Lung microvascular endothelial cell (primary cell): ENCODE results near the gene MRPL39. TPM values are rescaled to one million over a fixed set of nuclear protein-coding genes. Genes with fewer than 3 reads are reported as not detected.

Experiments used
- DNase-seq, 2 donors: peaks; one replicate each; pipeline versions ENCODE4 v3.0.0 to v3.0.0-alpha.2; 2010; ENCODE audit warnings: low read depth in 2 of 2
- total RNA-seq: library from RNA; depleted of rRNA; stranded (reverse); fragments of >200 nt; gene quantifications from 2 replicates; pipeline ENCODE4 v1.2.1, GENCODE V29; 2014

The MRPL39 gene
- total RNA-seq, 1 donor from 2014 or later, result 23.4 TPM

DNA sequence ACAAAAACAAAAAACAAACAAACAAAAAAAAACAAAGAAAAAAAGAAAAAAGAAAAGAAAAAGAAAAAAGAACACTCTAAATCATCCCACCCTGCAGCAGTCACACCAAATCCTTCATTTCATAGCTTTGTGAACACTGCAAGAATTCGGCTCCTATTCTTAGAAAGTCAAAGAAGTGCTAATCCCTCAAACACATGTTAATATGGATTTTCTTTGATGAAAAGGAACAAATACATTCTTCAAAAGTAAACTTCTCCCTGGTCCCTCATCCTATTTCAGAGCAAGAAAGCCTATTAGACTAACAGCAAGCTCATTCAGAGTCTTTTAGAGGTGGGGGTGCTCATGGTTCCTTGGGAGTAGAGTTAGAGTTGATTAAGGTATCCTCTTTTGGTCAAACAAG is 7.2 kb upstream of the MRPL39 start:
- DNase-seq, result no peak

GRCh38 chr21:25608044-25608737 is 910 bp upstream of the MRPL39 start:
- DNase-seq, result peak; percentile 85 to 87

DNA sequence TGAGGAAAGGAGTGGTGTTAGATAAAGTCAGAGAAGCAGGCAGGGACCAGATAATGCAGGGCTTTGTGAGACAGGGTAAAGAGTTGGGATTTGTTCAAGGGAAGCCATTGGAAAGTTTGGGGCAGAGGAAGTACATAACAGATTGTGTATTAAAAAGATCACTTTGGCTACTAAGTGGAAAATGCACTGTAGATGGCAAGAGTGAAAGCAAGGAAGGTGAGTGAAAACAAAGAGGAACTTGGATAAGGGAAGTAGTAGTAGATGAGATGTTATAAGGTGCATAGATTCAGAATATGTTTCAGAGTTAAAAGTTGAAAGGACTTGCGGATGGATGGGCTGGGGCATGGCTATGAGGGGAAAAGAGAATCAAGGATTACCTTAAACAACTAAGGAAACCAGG is 17.4 kb downstream of the MRPL39 start:
- DNase-seq, result no peak

GRCh38 chr21:25586791-25587190 is 20.5 kb downstream of the MRPL39 start:
- DNase-seq, result no peak

- no peak for DNase-seq
These were observed 21.0 kb downstream of the MRPL39 start for GRCh38 chr21:25586326-25586725.

DNA sequence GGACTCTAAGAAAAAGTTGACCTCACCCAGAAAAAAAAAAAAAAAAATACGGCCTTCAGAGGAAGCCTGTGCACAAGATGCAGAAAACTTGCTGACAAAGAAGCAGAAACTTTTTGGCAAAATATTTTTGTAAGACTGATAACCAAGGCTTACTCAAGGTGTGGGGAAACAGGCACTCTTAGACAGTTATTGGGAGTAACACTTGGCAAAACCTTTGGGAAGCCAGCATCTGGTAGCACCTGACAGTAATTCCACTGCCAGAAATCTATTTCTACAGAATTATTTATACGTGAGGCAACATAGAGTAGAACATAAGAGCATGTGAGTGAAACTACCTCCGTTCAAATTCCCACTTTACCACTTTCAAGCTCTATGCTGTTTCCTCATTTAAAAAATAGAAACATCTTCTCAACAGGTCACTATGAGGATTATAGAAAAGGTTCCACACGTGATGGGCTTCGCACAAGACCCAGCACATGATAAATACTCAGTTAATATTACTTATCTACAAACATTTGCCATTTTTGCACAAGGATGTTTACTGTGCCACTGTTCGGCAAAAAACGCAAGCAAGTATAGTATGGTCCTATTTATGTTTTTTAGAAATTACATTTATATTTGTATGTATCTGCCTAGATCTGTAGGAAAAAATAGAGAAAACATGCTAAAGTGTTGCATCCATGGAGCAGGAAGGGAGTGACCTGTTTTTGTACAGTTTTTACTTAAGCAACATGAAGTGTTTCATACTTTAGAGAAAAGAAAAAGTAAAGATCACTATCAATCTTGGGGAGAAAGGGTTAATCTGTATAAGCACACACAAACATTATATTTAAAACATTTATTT is 22.2 kb downstream of the MRPL39 start:
- no peak for DNase-seq

DNA sequence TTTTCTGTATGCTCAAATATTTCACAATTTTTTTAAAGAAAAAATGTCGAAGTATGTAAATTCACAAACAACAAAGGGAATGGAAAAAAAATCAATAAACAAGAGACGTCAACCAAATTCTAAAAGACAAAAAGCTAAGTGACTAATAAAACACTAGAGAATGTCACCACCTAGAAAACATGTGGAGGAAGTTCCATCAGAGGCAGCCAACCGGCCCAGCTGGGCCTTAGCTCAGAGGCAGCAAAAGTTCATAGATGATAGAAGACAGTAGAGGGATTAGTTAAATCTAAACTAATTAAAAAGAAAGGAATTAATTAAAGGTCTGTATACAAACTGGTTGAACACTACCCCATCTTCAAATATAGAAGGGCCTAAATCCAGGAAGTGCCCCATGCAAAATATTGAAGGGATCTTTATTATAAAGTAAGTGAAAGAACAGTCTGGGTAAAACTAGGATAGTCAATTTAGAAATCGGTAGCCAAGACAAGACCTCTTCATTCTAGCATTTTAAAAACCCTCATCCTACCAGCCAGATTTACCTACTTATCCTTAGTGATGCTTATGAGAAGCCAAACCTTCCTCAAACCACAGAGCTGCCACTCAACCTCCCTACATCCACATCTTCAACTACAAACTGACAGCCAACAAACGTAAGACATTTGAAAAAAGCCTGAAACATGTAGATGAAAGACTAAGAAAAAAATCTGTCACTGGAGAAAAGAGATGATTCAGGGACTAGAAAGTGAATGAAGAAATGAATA is 23.7 kb downstream of the MRPL39 start:
- DNase-seq, result no peak

- no peak for DNase-seq
These were observed 24.4 kb downstream of the MRPL39 start for GRCh38 chr21:25582888-25583287.

GRCh38 chr21:25582164-25582790 is 25.0 kb downstream of the MRPL39 start:
- DNase-seq, result no peak

GRCh38 chr21:25581582-25581981 is 25.7 kb downstream of the MRPL39 start:
- no peak for DNase-seq

- DNase-seq, result no peak
These were observed 26.4 kb downstream of the MRPL39 start for GRCh38 chr21:25580912-25581260.

DNA sequence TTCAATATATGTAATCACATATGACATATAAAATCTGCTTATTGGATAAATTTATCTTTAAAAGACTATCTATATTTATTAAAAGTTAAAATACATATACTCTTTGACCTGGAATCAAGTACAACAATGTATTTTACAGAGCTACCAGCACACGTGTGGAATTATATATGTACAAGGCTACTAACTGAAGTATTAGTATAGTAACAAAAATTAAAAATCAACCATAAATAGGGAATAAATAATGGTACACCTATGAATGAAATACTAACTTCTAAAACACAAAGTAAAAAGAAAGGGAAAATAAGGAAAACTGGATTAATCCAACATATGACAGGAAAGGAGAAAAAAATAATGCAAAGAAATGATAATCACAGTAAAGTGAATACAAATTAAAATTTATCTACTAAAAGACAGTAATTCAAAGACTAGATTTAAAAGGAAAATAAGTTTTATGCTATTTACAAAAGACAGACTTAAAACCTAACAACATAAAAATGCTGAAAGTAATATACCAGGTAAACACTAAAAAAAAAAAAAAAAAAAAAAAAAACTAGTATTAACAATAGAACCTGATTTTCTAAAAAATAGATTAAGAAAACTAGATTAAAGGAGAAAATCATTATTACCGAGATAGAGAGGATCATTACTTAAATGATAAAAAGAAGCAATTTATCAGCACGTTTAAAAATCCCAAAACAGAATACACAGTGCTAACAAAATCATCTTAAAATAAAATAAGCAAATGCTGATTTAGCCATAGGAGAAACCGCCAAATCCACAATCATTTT is 27.9 kb downstream of the MRPL39 start:
- no peak for DNase-seq

DNA sequence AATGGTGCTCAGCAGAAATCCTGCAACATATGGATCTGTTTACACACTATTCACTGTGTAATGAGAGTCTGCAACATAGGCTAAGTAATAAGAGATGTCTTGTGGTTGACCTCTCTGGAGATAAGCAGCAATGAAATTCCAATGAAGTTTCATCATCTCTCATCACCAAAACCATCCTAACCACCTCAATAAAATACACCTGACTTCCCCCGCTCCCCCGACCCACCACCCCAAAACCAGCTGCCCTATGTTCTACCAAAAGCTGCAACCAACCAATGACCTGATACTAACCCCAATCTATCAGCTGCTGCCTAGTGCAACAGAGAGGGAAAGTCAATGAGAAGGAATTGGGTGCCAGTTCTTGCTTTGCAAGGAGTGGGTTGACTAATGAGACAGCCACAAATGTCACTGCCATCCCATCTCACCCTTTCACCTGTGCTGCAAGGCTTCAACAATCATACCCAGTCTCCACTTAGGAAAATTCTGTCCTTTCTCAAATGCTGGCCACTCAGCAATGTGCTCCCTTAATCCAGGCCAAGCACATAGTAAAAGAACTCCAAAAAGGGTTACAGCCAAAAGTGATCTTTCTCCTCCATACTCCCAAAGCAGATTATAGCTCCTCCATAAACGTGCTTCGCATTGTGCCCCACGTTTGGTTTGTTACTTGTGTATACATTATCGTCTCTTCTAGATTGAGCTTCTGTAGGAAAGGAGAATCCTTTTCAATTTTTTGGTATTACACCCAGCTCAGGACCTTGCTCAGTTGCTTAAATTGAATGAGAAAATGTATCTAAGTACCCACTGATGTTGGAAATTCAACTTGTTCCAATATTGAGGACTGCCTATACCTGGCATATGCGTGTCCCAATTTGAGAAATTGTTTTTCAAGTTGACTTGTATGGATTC is 29.0 kb downstream of the MRPL39 start:
- no peak for DNase-seq

DNA sequence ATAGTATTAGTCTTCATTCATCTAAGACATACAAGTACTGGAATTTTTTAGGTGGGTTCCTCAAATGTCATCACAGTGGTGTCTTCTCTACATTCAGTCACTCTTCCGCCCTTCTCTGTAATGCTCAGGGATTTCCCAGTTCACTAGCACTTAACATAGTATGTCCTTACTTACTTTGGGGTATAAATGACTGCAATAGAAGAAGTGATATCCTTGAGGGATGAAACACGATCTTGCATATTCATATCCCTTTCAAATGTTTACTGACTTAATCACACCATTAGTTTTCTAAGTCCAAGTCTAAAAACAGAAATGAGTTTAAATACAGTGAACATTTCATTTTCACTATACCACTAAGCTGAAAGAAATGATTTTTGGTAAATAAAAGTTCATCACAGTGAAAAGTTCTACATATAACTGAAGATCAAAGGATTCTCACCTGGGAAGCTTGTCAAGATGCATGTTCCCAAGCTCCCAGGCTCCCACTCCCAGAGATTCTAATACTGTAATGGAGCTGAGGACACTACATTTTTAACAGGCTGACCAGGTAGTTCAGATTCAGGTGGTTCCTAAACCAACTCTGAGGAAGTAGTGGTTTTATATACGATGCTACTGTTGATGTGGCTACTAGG is 29.7 kb downstream of the MRPL39 start:
- DNase-seq, result no peak

DNA sequence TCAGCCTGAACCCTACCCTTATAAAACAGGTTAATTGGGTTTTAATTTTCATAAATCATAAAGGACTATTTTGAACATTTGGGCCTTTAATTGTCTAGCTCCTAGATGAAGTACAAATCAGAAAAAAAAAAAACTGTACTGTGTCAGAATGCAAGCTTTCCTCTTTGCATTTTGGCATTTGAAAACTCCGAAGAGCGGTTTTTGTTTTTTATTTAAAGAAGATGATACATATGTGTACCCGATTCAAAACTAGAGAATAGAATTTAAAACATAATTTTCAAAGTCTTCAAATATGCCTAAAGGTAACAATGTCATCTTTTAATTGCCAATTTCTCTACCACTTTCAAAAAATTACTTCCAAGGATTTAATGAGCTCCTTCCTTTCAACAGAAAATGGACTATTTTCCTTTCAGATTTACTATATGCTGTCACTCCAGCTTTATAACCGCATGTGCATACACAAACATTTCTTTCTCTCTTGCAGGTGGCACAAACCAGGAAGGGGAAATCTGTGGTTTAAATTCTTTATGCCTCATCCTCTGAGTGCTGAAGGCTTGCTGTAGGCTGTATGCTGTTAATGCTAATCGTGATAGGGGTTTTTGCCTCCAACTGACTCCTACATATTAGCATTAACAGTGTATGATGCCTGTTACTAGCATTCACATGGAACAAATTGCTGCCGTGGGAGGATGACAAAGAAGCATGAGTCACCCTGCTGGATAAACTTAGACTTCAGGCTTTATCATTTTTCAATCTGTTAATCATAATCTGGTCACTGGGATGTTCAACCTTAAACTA is 33.7 kb downstream of the MRPL39 start:
- DNase-seq, result peak; percentile 74 to 86

GRCh38 chr21:25572861-25573310 is 34.4 kb downstream of the MRPL39 start:
- peak in 1 of 2 donors; percentile 26 for DNase-seq

GRCh38 chr21:25571726-25572121 is 35.6 kb downstream of the MRPL39 start:
- DNase-seq, result no peak

GRCh38 chr21:25569711-25570110 is 37.6 kb downstream of the MRPL39 start:
- no peak for DNase-seq

GRCh38 chr21:25569084-25569483 is 38.2 kb downstream of the MRPL39 start:
- peak; percentile 8 to 35 for DNase-seq
